Retinal pigment epithelial cell (primary cell): Measurements from ENCODE around the gene TBX5.

ENCODE experiments used
- DNase-seq: peaks from one replicate; pipeline ENCODE4 v3.0.0-alpha.2; 2010; ENCODE audit warnings: low read depth
- H3K4me3 ChIP-seq: 2 replicates; pipeline ENCODE4 v1.5.1; 2011; ENCODE audit warnings: mild to moderate bottlenecking, low read length, control low read depth, moderate library complexity
- CTCF ChIP-seq: conservative IDR thresholded peaks from 2 replicates; pipeline ENCODE4 v1.5.1; 2011; ENCODE audit warnings: low read depth, low read length, control low read depth, inconsistent platforms

TBX5 gene

DNA sequence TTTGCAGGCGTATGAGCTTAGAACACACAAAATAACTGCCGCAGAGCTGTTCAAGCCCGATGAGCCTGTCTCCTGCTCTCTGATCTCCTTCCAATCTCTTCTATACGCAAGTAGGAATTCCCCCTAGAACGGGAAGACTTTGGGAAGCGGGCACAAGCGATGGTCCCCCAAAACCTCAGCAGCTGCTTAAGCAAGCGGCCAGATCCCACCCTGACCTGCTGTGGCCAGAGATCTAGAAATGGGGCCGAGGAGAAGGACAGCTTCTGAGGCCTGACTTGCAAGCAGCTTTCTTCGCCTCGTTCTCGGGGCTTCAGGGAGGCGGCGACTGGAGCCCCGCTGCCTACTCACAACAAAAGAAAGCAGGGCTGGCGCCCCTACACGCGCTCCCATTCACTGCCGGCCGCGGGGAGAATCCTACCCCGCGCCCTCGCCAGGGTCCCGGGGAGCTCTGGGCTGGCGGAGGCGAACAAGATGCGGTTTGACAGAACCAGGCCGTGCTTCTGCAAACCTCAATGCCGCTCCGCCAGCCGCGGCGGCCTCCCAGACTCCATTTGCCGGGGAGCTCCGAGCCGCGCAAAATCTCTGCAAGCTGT is 922 bp downstream of the TBX5 start:
- TF ChIP-seq CTCF = no peak
- no peak for DNase-seq
- H3K4me3 ChIP-seq = no peak overlapping the region

DNA sequence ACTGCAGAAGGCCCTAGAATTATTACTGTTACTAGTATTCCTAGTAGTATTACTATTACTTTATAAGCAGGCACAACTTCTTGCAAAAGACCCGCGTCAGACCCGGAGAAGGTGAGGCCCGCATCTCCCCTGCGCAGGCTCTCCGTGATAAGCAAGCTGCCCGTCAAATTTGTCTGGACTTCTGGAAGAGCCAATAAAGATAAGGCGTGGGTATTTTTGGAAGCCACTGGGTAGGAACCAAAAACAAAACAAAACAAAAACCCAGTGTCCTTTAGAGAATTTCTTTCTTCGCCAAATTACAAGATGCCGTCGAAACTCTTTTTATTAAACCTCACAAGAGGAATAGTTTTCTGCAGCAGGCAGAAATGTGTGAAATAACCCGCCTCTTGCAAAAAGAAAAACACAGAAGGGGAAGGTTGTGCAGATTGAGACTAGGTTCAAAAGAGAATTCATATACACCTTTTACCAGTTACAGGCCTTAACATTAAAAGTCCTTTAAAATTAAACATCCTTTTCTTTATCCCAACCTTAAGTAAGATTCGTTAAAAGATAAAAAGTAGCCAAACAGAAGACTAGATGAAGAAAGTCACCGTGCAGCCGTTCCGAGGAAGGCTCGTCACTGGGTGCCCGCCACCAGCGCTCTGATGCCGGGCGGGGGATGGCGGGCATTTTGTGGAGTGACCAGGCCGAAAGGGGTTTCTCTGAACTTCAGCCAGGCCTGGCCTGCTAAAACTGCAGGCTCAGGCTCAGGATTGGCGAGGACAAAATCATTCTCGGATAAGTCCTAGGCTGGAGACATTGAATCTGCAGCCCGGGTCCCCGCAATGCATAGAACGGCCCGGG is 1.6 kb downstream of the TBX5 start:
- no peak overlapping the region for H3K4me3 ChIP-seq
- no peak for DNase-seq
- TF ChIP-seq CTCF = no peak

DNA sequence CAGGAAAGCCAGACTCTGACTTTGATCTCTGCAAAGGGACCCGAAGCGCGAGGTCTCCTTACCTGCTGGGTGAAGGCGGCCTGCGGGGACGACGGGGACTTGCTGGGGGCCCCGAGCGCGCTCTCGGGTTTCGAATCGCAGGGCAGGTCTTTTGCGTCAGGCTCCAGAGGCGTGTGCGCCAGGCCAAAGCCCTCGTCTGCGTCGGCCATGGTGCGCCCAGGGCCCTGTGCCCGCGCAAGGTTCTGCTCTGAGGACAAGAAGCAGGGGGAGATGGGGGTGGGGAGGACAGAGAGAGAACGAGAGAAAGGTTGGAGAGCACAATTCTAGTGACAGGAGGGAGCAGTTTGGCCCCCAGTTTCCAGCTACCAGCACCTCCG is 2.3 kb downstream of the TBX5 start:
- DNase-seq = no peak
- no peak for TF ChIP-seq CTCF
- H3K4me3 ChIP-seq = no peak overlapping the region

DNA sequence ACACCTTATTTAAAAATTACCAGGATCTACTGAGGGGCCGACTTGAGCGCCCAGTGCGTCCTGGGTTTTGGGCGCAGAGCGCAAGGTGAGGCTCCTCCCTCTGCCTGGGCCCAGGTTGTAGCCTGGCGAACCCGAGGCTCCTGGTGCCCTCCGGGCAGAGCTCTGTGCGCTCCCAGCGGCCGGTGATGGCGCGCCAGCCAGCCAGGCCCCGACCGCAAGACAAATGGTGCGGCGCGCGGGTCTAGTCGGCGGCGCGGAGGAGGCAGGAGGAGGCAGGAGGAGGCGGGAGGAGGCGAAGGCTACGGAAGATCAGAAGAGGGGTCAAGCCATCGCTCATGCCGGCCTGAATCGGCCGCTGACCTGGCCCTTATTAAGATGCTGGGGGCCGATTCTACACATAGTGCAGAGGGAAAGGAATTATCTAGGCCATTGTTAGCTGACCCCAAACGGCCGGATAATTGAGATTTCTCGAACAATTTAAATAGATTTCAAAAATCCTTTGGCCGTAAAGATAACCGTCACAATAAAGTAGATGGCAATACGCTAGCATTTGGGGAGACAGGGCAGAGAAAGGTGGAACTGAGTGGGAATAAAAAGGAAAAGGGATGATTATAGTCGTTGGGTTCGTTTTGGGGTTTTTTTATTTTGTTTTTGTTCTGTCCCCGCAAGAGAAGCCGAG is 2.8 kb downstream of the TBX5 start:
- TF ChIP-seq CTCF = no peak
- no peak overlapping the region for H3K4me3 ChIP-seq
- no peak for DNase-seq

- H3K4me3 ChIP-seq = no peak overlapping the region
- no peak for TF ChIP-seq CTCF
- DNase-seq = no peak
Measured at GRCh38 chr12:114402084-114402717, 3.7 kb downstream of the TBX5 start.

GRCh38 chr12:114401328-114402083 is 4.4 kb downstream of the TBX5 start:
- no peak overlapping the region for H3K4me3 ChIP-seq
- DNase-seq = no peak
- no peak for TF ChIP-seq CTCF
